Stimulated activated CD4-positive, alpha-beta T cell treated with anti-CD3 and anti-CD28 coated beads, Interleukin-4, amount 100 ng/mL, for 4 hours (primary cell): ENCODE data around the gene ABTB1.
"Not testable (repeated sequence)": the region's sequence is repeated elsewhere in the genome, so short reads cannot be mapped to it uniquely, and the experiment has no call there.

ENCODE experiments used
- DNase-seq, 2 experiments: peaks; one replicate each; pipeline ENCODE4 v3.0.0-alpha.2; 2020

The ABTB1 gene

DNA sequence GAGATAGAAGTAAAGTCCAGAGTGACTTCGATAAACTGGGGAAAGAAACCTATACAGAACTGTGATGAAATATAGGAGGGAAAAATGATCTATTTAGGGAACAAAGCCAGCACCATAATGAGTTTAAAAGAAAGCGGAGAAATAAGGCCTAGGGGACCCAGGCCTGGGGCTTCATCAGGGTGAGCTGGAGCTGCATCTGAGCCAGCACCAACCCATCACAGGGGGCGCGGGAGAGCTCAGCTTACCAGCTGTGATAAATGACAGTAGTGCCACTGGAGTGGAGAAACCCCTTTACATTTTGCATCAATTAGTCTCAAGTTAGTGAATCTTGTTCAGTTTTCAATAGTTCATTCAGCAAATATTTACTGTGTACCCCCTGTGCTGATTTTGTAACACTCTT lies 22.5 kb upstream of the ABTB1 start:
- DNase-seq: no peak

DNA sequence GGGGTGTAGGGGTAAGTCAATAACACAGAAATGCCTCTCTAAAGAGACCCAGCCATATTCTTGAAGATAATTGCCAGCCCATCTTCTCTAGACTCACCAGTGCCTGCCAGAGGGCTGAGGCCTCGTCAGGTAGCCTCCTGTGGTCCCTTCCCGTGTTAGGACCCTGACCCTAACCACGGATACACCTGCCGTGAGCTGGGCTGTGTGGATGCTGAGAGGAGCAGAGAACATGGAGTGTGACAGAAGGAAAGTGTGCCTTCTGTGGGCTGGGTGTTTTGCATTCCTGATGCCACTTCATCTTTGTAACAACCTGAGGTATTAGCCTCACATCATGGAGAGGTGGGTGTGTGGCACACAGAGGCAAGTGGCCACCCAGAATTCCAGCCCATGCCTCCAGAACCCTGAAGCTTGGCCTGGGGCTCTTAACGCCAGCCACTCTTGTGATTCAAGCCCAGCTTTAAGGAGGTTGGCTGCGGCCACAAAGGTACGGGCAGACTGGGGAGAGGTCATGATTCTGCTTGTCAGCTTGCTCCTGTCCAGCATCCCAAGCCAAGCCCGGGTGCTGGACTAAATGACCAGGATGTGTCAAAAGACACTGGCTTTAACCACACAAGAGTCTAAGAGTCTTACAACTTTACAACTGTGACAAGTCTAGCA lies 21.1 kb upstream of the ABTB1 start:
- no peak for DNase-seq

DNA sequence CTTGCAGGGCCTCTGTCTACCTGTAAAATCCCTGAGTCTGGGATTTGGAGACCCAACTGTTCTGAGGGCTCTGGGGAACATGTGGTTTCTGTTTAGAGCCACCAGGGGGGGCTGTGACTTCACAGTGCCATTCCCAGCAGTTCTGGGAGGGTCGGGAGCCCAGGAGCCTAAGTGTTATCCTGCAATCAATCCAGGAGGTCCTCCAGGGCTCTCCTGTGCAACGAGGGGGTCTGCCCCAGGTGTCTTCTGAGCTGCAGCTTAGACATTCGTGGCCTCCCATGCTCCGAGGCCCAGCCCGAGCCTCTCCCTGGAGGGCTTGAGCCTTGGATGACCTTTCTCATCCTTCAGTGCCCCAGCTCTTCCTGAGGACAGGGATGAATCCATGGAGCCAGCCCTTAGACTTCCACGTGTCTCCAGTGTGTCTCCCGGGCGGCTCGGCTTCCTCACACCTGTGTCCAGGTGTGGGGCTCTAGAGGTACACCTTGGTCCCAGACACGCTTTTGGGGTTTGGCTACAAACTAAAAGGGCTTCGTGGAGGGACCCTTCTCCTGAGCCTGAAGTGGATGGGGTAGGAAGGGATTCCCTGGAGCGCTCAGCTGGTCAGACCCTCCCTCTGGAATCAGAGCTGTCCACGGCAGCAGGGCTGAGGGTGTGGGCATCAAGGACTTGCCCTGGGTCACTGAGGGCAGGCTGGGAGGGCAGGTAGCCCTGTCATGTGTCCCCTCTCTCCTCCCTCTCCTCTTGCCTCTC lies 20.3 kb upstream of the ABTB1 start:
- DNase-seq: no peak

DNA sequence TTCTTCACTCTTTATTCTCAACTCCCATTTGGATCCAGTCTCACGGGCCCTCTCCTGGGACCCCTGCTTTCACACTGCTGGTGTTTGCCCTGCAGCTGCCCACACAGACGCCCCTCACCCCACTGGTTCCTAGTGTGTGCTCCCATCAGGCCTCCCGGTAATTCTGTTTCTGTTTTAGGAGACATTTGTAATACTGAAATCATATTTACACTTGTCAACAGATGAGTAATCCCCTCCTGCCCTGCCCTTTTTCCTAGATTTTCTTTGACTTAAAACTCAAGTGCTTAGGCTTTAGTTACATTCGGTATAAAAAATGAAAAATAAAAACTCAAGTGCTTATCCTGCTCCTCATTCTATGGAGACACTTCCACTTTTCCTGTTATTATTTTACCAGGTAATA lies 18.4 kb upstream of the ABTB1 start:
- DNase-seq: no peak

DNA sequence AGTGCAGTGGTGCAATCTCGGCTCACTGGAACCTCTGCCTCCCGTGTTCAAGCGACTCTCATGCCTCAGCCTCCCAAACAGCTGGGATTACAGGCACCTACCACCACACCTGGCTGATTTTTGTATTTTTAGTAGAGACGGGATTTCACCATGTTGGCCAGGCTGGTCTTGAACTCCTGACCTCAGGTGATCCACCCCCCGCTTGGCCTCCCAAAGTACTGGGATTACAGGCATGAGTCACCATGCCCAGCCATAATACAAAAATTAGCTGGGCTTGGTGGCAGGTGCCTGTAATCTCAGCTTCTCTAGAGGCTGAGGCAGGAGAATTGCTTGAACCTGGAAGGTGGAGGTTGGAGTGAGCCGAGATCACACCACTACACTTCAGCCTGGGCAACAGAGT lies 17.8 kb upstream of the ABTB1 start:
- DNase-seq: not testable (repeated sequence)

DNA sequence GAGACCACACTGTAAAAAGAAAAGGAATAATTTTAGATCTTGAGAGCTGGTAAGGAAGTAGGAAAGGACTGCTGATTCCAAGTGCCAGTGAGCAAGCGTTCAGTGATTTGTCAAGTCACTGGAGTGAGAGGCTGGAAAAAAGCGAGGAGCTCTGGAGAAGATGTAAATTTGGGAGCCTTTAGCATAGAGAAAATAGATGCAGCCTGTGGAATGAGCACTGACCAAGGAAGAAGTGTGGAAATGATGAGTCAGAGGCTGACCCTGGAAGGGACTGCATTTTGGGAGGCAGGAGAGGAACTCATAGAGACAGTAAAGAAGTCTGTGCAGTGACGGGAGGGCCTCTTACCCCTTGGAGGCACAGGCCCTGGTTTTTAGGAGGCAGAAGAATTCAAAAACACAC lies 17.1 kb upstream of the ABTB1 start:
- no peak for DNase-seq

DNA sequence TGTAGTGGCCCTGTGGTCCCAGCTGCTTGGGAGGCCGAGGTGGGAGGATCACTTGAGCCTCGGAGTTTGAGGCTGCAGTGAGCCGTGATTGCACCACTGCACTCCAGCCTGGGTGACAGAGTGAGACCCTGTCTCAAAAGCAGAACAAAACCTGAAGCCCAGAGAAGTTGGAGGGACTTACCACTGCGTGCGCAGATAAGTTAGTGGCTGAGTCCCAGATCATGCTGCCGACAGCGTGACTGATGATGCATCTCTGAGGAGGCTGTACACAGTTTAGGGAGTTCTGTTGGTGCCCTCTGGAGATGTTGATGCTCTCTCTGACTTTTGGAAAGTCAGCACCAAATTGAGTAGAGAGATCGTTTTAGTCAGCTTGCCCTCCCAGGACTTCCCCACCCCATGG lies 15.8 kb upstream of the ABTB1 start:
- DNase-seq: no peak

DNA sequence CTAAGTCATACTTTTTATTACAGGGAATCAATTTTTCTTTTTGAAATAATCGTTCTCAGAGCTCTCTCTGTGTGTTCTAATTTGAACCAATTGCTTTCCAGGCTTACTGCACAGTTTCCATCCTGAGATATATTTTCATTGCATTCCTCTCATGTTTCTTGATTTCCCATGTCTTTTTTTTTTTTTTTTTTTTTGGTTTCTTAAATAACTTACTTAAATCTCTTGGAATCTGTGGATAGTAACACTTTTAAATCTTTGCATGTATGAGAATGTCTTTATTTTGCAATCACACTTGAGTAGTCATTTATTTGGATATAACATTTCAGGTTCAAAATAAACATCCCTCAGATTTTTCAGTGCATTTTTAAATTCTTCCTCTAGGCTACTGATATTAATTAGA lies 14.5 kb upstream of the ABTB1 start:
- no peak for DNase-seq

DNA sequence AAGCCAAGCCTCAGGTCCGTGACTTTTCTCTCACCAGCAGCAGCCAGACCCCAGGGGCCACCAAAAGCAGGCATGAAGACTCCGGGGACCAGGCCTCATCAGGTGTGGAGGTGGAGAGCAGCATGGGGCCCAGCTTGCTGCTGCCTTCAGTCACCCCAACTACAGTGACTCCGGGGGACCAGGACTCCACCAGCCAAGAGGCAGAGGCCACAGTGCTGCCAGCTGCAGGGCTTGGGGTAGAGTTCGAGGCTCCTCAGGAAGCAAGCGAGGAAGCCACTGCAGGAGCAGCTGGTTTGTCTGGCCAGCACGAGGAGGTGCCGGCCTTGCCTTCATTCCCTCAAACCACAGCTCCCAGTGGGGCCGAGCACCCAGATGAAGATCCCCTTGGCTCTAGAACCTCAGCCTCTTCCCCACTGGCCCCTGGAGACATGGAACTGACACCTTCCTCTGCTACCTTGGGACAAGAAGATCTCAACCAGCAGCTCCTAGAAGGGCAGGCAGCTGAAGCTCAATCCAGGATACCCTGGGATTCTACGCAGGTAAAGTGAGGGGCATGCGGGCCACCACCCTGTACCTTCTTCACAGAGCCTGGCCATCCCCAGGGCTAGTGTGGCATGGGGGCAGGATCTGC lies 12.0 kb upstream of the ABTB1 start:
- no peak for DNase-seq

DNA sequence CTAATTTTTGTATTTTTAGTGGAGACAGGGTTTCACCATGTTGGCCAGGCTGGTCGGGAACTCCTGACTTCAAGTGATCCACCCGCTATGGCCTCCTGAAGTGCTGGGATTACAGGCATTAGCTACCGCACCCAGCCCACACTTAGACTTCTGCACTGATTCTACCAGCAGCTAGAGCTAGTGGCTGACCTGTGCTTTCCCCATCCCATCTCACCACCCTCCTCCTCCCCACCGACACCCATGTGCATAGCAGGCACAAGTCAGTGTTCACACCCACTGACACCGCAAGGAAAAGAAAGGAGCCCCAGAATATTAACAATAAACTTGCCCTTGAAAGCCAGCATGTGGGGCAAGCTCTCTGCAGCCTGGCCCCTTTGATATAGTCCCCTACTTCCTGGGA lies 11.2 kb upstream of the ABTB1 start:
- no peak for DNase-seq

DNA sequence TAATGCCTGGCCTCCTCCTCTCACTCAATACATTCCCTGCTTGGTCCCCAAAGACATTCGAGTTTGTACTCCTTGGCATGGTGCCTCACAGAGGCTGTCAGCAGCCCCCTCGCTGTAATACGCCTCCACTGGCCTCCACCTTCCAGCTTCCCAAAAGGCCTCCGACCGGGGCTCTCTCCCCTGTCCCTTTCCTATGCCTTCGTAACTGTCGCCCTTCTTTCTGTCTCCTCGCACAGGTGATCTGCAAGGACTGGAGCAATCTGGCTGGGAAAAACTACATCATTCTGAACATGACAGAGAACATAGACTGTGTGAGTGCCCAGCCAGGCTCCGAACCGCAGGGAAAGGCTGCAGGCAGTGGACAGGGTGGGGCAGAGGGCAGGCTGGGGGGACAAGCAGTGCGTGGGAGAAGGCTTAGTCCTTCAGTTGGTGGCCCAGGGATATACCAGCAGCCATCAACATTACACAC lies 10.7 kb upstream of the ABTB1 start:
- DNase-seq: no peak

DNA sequence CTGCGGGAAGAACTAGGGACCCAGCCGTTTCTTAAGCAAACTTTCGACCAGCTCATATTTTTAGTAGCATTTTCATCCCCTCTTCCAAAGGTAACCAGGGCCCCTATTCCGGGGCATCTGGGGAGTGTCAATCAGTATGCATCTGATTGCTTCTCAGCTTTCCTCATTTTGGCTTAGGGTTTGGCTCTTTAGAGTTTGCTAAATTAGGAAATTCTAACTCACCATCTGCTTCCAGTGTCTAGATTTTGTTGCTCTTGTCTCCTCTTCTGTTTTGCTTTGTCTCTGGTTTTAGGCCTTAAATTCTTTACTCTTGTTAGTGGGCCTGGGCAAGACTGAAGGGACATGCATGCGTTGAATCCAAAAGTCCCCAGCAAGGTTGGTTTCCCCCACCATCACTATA lies 9.6 kb upstream of the ABTB1 start:
- no peak for DNase-seq

DNA sequence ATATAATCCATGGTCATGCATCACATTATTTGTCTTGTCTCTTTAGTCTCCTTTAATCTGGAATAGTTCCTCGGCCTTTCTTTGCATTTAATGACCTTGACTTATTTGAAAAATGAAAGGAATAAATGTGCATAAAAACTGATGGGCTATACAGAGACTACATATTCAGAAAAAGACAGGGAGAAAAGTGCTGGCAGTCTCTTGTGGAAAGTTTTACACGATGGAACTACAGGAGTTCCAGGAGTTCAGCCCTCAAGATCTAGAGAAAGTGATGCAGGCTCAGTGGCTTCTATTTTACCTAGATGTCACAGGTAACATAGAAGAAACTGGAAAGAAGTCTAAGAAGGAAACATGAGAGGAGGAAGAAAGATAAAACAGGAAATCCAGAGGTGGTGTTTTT lies 7.6 kb upstream of the ABTB1 start:
- no peak for DNase-seq

DNA sequence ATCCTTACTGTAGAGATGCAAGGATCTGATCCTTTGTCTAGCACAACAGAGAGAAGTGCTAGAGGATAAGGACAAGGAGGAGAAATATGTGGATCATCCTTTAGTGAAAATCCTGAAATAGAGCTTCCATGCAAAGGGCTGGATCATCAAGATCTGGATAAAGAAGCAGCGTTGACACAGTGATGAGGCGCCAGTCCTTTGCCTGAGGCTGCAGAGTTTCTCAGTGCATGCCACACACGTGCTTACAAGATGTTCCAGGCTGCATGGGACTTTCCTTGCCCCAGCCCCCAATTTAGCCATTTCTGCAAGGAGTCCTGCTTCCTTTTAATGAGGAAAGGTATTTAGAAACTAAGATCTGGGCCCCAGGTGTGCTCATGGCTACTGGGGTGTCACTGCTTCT lies 7.2 kb upstream of the ABTB1 start:
- DNase-seq: no peak

DNA sequence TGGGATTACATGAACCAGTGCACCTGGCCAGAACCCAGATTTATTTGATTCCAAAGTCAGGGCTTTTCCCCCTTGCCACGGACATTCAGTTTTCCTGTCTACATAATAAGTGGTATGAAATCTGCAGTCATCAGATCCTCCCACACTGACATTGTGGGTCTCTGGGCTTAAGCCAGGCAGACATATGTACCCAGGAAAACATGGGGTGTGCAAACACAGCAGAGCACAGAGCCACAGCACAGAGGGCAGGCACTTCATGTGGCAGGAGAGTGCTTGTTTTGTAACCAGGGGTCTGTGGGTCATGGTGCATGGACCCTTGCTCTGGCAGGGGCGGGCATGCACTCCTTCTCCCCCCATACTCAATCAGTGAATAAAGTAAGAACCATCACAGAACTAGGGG lies 6.1 kb upstream of the ABTB1 start:
- no peak for DNase-seq

DNA sequence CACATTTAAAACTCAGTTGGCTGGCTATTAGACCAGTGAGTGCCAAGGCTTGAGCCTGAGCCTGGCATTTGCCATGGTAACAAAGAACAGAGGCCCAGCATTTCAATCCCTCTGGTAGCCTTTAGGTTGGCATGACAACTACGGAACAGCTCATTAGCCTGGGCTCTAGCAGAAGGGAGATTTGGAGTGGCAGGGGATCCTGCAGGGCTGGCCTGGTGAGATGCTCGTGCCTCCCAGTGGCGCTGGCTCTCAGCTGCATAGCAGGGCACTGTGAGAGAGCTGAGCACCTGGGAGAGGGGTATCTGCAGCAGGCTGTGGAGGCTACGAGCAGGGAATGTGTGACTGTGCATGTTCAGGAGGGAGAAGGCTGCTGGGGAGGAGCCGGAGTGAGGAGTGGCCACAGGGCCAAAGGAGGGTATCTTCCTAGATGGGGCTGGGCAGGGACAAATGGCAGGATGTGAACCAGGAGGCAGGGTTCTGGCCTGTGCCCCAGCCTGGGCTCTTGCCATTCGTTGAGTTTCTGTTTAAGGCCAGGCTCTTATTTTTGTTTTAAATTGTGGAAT lies 5.6 kb upstream of the ABTB1 start:
- DNase-seq: no peak

DNA sequence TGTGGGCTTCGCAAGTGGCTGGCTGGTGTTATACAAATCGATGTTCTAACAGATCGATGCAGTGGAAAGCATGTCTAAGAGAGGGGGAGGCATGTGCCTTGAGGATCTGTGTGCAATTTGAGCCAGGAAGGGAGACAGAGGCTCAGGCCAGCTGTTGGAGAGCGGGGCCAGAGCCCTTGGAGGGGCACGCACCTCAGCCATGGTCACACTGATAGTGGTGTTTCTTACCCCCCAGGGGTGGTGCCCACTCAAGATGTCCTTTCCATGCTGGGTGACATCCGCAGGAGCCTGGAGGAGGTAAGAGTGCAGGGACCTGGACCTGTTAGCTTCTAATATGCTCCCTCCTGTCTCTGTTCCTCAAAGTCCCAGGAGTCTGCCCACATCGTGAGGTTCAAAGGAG lies 3.8 kb upstream of the ABTB1 start:
- DNase-seq: no peak

DNA sequence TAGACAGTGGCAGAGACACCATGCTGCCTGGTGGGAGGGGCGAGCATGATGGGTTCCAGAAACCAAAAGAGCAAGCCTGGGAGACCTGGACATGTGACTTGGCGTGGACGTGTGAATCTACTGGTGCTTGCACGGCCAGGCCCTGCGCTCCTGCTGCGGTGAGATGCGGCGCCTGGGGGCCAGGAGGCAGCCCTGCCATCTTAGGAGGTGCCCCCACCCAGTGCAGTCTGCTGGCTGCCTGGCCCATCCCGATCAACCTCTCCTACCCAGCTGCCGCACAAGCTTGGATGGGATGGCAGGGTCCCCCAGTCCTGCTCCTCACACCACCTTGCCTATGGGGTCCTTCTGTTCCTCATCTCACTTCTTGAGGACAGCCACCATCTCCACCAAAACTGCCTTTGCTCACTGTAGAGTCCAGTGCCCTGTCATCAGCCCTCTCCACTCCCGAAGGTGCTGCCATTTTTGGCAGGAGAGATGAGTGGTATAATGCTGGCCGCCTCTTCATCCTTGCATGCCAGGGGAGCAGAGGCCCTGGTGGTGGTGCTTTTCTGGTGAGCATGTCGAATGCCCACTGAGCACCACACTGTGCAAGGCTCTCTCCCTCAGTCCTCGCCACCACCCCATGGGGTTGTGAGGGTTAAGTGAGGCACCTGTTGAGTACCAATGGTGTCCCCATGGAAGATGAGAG lies 3.1 kb upstream of the ABTB1 start:
- no peak for DNase-seq

DNA sequence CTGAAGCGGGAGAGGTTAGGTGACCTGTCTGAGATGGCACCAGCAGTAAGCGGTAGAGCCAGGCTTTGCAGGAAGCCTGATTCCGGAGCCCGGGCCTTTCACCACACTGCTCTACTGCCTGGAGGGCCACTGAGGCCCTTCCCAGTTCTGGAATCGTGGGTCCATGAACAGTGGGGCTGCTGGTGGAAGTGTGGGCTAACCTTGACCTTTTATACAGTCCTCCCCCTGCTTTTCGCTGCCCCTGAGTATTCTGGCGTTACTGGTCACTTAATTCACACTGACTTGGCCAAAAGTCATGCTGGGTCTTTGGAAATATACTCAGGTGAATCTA lies 2.6 kb upstream of the ABTB1 start:
- DNase-seq: no peak

DNA sequence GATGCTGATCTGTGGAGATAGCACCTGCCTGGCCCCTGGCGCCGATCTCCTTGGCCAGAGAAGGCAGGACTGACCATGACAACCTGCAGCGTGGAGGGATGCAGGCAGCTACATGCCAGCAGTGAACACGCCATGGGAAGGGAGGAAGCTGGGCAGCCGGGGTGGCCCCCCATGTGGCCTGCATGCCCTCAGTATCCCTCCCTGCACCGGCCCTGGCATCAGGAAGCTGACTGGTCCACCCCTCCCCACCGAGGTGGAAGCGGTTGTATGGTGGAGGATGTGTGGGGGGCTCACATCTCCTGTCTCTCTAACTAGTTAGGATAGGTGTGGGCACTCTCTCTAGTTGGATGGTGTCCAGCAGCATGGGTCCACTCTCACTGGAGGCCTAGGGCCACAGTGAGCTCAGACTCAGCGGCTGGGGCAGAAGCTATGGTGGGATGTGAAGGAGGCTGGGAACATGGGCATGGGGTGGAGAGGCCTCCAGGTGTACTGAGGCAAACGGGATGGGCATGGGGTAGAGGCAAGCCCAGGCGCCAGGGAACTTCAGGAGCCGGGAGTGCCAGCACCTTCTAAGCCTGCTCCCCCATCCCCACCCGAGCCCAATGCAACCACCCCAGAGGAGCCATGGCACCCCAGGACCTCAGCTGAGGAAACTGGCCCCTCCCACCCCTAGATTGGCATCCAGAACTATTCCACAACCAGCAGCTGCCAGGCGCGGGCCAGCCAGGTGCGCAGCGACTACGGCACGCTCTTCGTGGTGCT lies 1.8 kb upstream of the ABTB1 start:
- DNase-seq: no peak

DNA sequence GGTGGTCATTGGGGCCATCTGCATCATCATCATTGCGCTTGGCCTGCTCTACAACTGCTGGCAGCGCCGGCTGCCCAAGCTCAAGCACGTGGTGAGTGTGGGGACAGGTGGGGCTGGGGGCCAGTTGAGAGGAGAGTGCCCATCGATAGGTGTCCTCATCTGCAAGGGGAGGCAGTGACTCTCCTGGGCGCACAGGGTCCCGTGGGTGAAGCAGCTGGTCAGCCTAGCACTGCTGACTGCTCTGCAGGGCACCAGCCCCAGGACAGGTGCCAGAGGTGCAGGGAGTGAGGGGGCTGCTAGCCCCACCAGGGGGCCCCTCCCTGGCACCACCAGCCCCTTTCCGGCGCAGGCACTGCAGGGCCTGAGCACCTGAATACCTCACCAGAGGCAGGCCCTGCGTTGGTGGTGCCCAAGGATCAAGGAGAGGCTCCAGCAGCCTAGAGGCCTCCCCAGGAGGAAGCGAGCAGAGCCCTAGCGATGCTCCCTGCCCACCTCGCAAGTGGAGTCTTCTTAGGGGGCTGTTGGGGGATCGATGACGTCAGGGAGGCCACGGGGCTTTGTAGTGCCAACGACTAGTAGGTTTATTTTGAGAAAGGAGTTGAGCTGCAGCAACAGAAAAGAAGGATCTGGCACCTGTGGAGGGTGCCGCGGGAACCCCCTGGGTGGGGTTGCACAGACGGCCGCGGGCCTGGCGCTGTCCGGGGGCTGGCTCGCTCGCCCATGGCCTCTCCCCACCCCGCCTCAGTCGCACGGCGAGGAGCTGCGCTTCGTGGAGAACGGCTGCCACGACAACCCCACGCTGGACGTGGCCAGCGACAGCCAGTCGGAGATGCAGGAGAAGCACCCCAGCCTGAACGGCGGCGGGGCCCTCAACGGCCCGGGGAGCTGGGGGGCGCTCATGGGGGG lies 976 bp upstream of the ABTB1 start:
- peak in 1 of 2 experiments; percentile 15 for DNase-seq
